SU-DHL-6 (cell line): ENCODE results near the gene SH2B2.
A peak's percentile ranks its signal among the peaks of the same experiment; 100 is the strongest.

Experiments used
- H2AFZ ChIP-seq: fragments of 200-600 bp; sonication (generic); 2 replicates; pipeline ENCODE4 v1.6.1; 2014; ENCODE audit warnings: low read depth, mild to moderate bottlenecking, moderate library complexity, mixed read lengths, antibody characterized with exemption, low read length; ENCODE audit not compliant: severe bottlenecking
- H3F3A ChIP-seq: fragments of 200-600 bp; shearing (Covaris generic); 2 replicates; pipeline ENCODE4 v1.6.0; 2016; ENCODE audit warnings: antibody characterized with exemption, mild to moderate bottlenecking; ENCODE audit not compliant: insufficient read depth
- H3K27ac ChIP-seq: fragments of 200-600 bp; sonication (generic); 2 replicates; pipeline ENCODE4 v1.5.1; 2016; ENCODE audit warnings: low read depth, mild to moderate bottlenecking, low read length, moderate library complexity, mixed read lengths
- H3K27me3 ChIP-seq: fragments of 200-600 bp; sonication (generic), shearing (Covaris generic); 2 replicates; pipeline ENCODE4 v1.6.0; 2014; ENCODE audit warnings: mild to moderate bottlenecking, low read length
- H3K36me3 ChIP-seq: fragments of 200-600 bp; sonication (generic); 2 replicates; pipeline ENCODE4 v1.6.1; 2014; ENCODE audit warnings: mild to moderate bottlenecking, low read length, mixed read lengths
- H3K4me2 ChIP-seq: fragments of 300-600, 200-600 bp; shearing (Covaris generic), sonication (generic); 2 replicates; pipeline ENCODE4 v1.6.0; 2014; ENCODE audit warnings: low read length, low read depth, mild to moderate bottlenecking; ENCODE audit not compliant: poor library complexity, severe bottlenecking
- H3K4me3 ChIP-seq: fragments of 200-600 bp; sonication (generic); 2 replicates; pipeline ENCODE4 v1.5.1; 2014; ENCODE audit warnings: antibody characterized with exemption, low read length, mild to moderate bottlenecking, mixed read lengths; ENCODE audit not compliant: insufficient read depth, poor library complexity, severe bottlenecking
- H3K79me2 ChIP-seq: fragments of 200-600 bp; sonication (generic); 2 replicates; pipeline ENCODE4 v1.6.1; 2014; ENCODE audit warnings: mild to moderate bottlenecking, low read length, moderate library complexity; ENCODE audit not compliant: insufficient read depth
- H3K9ac ChIP-seq: fragments of 200-600 bp; sonication (generic); 2 replicates; pipeline ENCODE4 v1.7.0; 2014; ENCODE audit warnings: mild to moderate bottlenecking, low read length
- H3K9me2 ChIP-seq: fragments of 200-600 bp; sonication (generic); replicated peaks from 2 replicates; pipeline ENCODE4 v1.6.1; 2014; ENCODE audit warnings: low read length; ENCODE audit not compliant: insufficient read depth
- H3K9me3 ChIP-seq: fragments of 200-600 bp; sonication (generic); 2 replicates; pipeline ENCODE4 v1.6.1; 2014; ENCODE audit warnings: low read length, mixed read lengths; ENCODE audit not compliant: insufficient read depth
- H4K20me1 ChIP-seq: fragments of 200-600 bp; sonication (generic); 2 replicates; pipeline ENCODE4 v1.6.1; 2014; ENCODE audit warnings: low read depth, mild to moderate bottlenecking, antibody characterized with exemption, low read length, moderate library complexity, mixed read lengths
- CTCF ChIP-seq: fragments of 200-600 bp; sonication (generic); IDR thresholded peaks from one replicate; pipeline ENCODE4 v1.5.1; 2017; ENCODE audit warnings: antibody characterized with exemption, mild to moderate bottlenecking, low read length, moderate library complexity; ENCODE audit not compliant: insufficient read depth, poor library complexity, severe bottlenecking
- EZH2phosphoT487 ChIP-seq: fragments of 200-600 bp; sonication (generic), shearing (Covaris generic); conservative IDR thresholded peaks from 2 replicates; pipeline ENCODE4 v1.6.1; 2018; ENCODE audit warnings: mild to moderate bottlenecking, antibody characterized with exemption, low read length, moderate library complexity, mixed read lengths

SH2B2 gene

GRCh38 chr7:102286237-102287110, at the start of gene SH2B2:
SH2B2 (plus strand) TSS chr7:102286868; CDS start chr7:102300551, 13,683 bp downstream.
- Histone ChIP-seq H3K27ac (peak within 1 kb of the TSS; percentile 93), H3K9me2 (no peaks in the 10 kb centered on the region), H3F3A (peaks cover 45% of the 10 kb centered on the region), H3K9me3 (no peaks in the 10 kb centered on the region), H2AFZ (no peak within 1 kb of the TSS), H3K4me2 (peak within 1 kb of the TSS; percentile 88), H3K9ac (peak within 1 kb of the TSS; percentile 81), H3K79me2 (peaks cover 34% of the 10 kb centered on the region), H3K27me3 (no peaks in the 10 kb centered on the region), H4K20me1 (no peaks in the 10 kb centered on the region), H3K36me3 (no peaks in the 10 kb centered on the region), H3K4me3 (peak within 1 kb of the TSS; percentile 71)
- TF ChIP-seq CTCF, result peak; percentile 5
- TF ChIP-seq EZH2phosphoT487, result no peak

GRCh38 chr7:102239206-102239820, 47.4 kb upstream of the SH2B2 start:
- TF ChIP-seq EZH2phosphoT487, result no peak
- H2AFZ ChIP-seq, result no peak overlapping the region
- no peaks in the 10 kb centered on the region for H4K20me1 ChIP-seq
- H3K4me3 ChIP-seq, result no peak overlapping the region
- H3K9me2 ChIP-seq, result no peaks in the 10 kb centered on the region
- H3K4me2 ChIP-seq, result no peak overlapping the region
- no peaks in the 10 kb centered on the region for H3K79me2 ChIP-seq
- no peak overlapping the region for H3K27ac ChIP-seq
- no peak overlapping the region for H3K9ac ChIP-seq
- no peaks in the 10 kb centered on the region for H3K9me3 ChIP-seq
- H3F3A ChIP-seq, result no peaks in the 10 kb centered on the region
- H3K27me3 ChIP-seq, result no peaks in the 10 kb centered on the region
- H3K36me3 ChIP-seq, result peaks cover 13% of the 10 kb centered on the region; the same call in 1 of the 2 replicates

- Histone ChIP-seq H2AFZ (no peak overlapping the region), H3K9me3 (no peaks in the 10 kb centered on the region), H3K27ac (no peak overlapping the region), H3K9me2 (no peaks in the 10 kb centered on the region), H3K4me3 (no peak overlapping the region), H3K79me2 (no peaks in the 10 kb centered on the region), H3F3A (no peaks in the 10 kb centered on the region), H3K27me3 (no peaks in the 10 kb centered on the region), H3K36me3 (peaks cover 13% of the 10 kb centered on the region; the same call in 1 of the 2 replicates), H3K4me2 (no peak overlapping the region), H3K9ac (no peak overlapping the region), H4K20me1 (no peaks in the 10 kb centered on the region)
- TF ChIP-seq CTCF (no peak), EZH2phosphoT487 (no peak)
Measured at GRCh38 chr7:102241431-102241830, 45.2 kb upstream of the SH2B2 start.

- Histone ChIP-seq H3K4me3 (no peak overlapping the region), H3K9me3 (no peaks in the 10 kb centered on the region), H3K9ac (no peak overlapping the region), H3K27me3 (no peaks in the 10 kb centered on the region), H4K20me1 (no peaks in the 10 kb centered on the region), H3K36me3 (peaks cover 17% of the 10 kb centered on the region), H3K27ac (no peak overlapping the region), H3K79me2 (no peaks in the 10 kb centered on the region), H3K9me2 (no peaks in the 10 kb centered on the region), H3F3A (peaks cover 5% of the 10 kb centered on the region), H3K4me2 (no peak overlapping the region), H2AFZ (no peak overlapping the region)
- TF ChIP-seq EZH2phosphoT487, result no peak
- TF ChIP-seq CTCF, result no peak
Measured at GRCh38 chr7:102244601-102245000, 42.1 kb upstream of the SH2B2 start.
